Measurements from ENCODE around the gene CDK2.
A peak's percentile ranks its signal among the peaks of the same experiment; 100 is the strongest.

The CDK2 gene

GRCh38 chr12:55955344-55955743, 11.3 kb upstream of the CDK2 start:
- no peak overlapping the region for H3K4me3 Mint-ChIP-seq
- no peak for DNase-seq
- H3K27me3 Mint-ChIP-seq: peaks cover 3% of the 10 kb centered on the region
- peaks cover 50% of the 10 kb centered on the region for H3K36me3 Mint-ChIP-seq
- peak overlapping the region; percentile 67 for H3K27ac Mint-ChIP-seq
- CTCF ChIA-PET: interaction anchor here (0.9 to 1.8 kb wide), 3 partner anchors 21 to 217 kb away, joined by 3 to 6 read pairs (median 4); no protein-coding TSS in a partner anchor
- peaks cover 15% of the 10 kb centered on the region for H3K4me1 Mint-ChIP-seq
- no peaks in the 10 kb centered on the region for H3K9me3 Mint-ChIP-seq

- peaks cover 3% of the 10 kb centered on the region for H3K27me3 Mint-ChIP-seq
These were observed 10.7 kb upstream of the CDK2 start for GRCh38 chr12:55955800-55956508.

GRCh38 chr12:55957106-55957859, 9.3 kb upstream of the CDK2 start:
- H3K4me1 Mint-ChIP-seq: peaks cover 6% of the 10 kb centered on the region

More at GRCh38 chr12:55955800-55956508, 10.7 kb upstream of the CDK2 start:
- H3K4me3 Mint-ChIP-seq: no peak overlapping the region
- peak; percentile 72 for DNase-seq
- H3K36me3 Mint-ChIP-seq: peaks cover 48% of the 10 kb centered on the region
- CTCF ChIA-PET: interaction anchor here (0.9 to 1.8 kb wide), 3 partner anchors 21 to 218 kb away, joined by 3 to 6 read pairs (median 4); no protein-coding TSS in a partner anchor
- H3K4me1 Mint-ChIP-seq: peaks cover 15% of the 10 kb centered on the region
- H3K9me3 Mint-ChIP-seq: no peaks in the 10 kb centered on the region
- H3K27ac Mint-ChIP-seq: peak overlapping the region; percentile 67

DNA sequence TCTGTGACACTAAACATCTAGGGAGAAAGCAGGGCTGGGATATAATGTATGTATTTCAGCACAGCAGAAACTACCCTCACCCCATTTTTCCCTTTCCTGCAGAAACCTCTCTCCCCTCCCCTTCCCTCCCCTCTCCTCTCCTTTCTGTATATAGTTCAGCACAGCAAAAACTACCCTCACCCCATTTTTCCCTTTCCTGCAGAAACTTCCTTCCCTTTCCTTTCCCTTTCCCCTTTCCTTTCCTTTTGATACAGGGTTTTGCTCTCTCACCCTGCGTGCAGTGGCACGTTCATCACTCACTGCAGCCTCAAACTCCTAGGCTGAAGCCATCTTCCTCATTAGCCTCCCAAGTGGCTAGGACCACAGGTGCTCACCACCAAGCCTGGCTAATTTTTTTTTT, 2.9 kb upstream of the CDK2 start:
- Mint-ChIP-seq H3K4me1 (peaks cover 37% of the 10 kb centered on the region), H3K27ac (no peak overlapping the region), H3K9me3 (no peaks in the 10 kb centered on the region), H3K27me3 (peaks cover 4% of the 10 kb centered on the region), H3K4me3 (no peak overlapping the region), H3K36me3 (peaks cover 10% of the 10 kb centered on the region)
- CTCF ChIA-PET: no interaction called here
- DNase-seq: no peak

More at GRCh38 chr12:55957106-55957859, 9.3 kb upstream of the CDK2 start:
- Mint-ChIP-seq H3K9me3 (no peaks in the 10 kb centered on the region), H3K27ac (peak overlapping the region; percentile 31), H3K36me3 (peaks cover 35% of the 10 kb centered on the region), H3K4me3 (no peak overlapping the region), H3K27me3 (peaks cover 3% of the 10 kb centered on the region)
- DNase-seq: no peak
- CTCF ChIA-PET: no interaction called here

GRCh38 chr12:55965240-55965639, 1.4 kb upstream of the CDK2 start:
- Mint-ChIP-seq H3K36me3 (peaks cover 12% of the 10 kb centered on the region), H3K4me3 (peak overlapping the region; percentile 92), H3K27ac (no peak overlapping the region), H3K4me1 (peaks cover 43% of the 10 kb centered on the region), H3K27me3 (peaks cover 4% of the 10 kb centered on the region), H3K9me3 (no peaks in the 10 kb centered on the region)
- no peak for DNase-seq
- CTCF ChIA-PET: no interaction called here

DNA sequence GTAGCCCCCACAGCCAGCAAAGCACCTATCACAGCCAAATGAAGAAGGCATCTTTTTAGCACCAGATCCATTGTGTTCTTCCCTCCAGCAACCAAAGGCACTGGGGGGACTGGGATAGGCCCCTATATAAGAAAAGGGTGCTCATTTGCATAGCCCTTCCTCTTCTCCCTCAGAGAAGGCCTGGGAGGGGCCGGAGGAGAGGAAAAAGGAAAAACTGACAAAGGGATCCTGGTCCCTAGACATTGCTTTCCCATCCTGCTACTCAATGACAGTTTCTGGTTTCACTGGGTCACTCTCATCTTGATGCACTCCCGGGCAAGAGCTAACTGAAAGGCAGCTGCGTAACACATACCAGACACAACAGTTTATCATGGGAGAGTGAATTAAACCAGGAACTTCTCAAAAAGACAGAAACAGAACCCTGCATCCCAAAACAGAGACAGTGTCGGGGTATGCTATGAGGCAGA, 656 bp upstream of the CDK2 start, which contains the start of gene PMEL:
TSS of gene PMEL (minus strand) at position 102 of the 467 bp plus-strand sequence. CDS start at position 71, 31 bp downstream.
- peaks cover 4% of the 10 kb centered on the region for H3K27me3 Mint-ChIP-seq
- peaks cover 46% of the 10 kb centered on the region for H3K4me1 Mint-ChIP-seq
- H3K9me3 Mint-ChIP-seq: no peaks in the 10 kb centered on the region
- DNase-seq: no peak
- peak within 1 kb of the TSS; percentile 92 for H3K4me3 Mint-ChIP-seq
- CTCF ChIA-PET: no interaction called here
- peak within 1 kb of the TSS; percentile 83 for H3K27ac Mint-ChIP-seq
- H3K36me3 Mint-ChIP-seq: peaks cover 16% of the 10 kb centered on the region

DNA sequence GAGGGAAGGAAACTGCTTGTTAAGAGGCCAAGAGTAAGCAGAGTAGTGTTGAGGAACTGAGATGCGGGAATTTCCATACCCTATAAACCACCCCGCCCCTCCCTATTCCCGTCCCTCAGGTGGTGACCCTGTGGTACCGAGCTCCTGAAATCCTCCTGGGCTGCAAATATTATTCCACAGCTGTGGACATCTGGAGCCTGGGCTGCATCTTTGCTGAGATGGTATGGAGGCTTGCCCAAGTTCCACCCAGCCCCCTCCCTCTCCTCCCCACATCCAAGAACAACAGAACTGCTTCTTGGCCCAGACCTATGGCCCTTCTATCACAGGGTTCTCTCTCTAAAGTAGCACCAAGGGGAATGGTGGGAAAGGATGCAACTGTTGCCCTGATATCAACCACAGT, 2.7 kb downstream of the CDK2 start:
- CTCF ChIA-PET: interaction anchor here (0.9 to 1.2 kb wide), 3 partner anchors 11 to 71 kb away, joined by 3 read pairs; no protein-coding TSS in a partner anchor
- Mint-ChIP-seq H3K27me3 (no peaks in the 10 kb centered on the region), H3K36me3 (peaks cover 22% of the 10 kb centered on the region), H3K4me3 (no peak overlapping the region), H3K4me1 (peaks cover 52% of the 10 kb centered on the region), H3K27ac (no peak overlapping the region), H3K9me3 (no peaks in the 10 kb centered on the region)
- DNase-seq: no peak

GRCh38 chr12:55970775-55971174, 4.1 kb downstream of the CDK2 start:
- CTCF ChIA-PET: interaction anchor here (1.2 kb wide), 1 partner anchor 30 kb away, joined by 3 read pairs; no protein-coding TSS in a partner anchor
- Mint-ChIP-seq H3K4me1 (peaks cover 45% of the 10 kb centered on the region), H3K27me3 (no peaks in the 10 kb centered on the region), H3K36me3 (peaks cover 25% of the 10 kb centered on the region), H3K9me3 (no peaks in the 10 kb centered on the region), H3K27ac (no peak overlapping the region), H3K4me3 (no peak overlapping the region)
- no peak for DNase-seq

- Mint-ChIP-seq H3K4me3 (no peak overlapping the region), H3K9me3 (no peaks in the 10 kb centered on the region), H3K27me3 (no peaks in the 10 kb centered on the region), H3K4me1 (peaks cover 38% of the 10 kb centered on the region), H3K27ac (peak overlapping the region; percentile 26), H3K36me3 (peaks cover 28% of the 10 kb centered on the region)
- DNase-seq: no peak
- CTCF ChIA-PET: no interaction called here
These were observed 5.4 kb downstream of the CDK2 start for GRCh38 chr12:55972042-55972441.

DNA sequence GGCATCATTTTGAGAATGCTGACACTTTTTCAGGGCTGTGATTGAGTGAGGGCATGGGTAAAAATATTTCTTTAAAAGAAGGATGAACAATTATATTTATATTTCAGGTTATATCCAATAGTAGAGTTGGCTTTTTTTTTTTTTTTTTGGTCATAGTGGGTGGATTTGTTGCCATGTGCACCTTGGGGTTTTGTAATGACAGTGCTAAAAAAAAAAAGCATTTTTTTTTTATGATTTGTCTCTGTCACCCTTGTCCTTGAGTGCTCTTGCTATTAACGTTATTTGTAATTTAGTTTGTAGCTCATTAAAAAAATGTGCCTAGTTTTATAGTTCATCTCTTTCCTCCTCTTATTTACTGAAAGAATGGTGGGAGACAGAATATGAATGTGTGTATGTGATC, 5.8 kb downstream of the CDK2 start:
- no peak for DNase-seq
- CTCF ChIA-PET: no interaction called here
- Mint-ChIP-seq H3K36me3 (peaks cover 28% of the 10 kb centered on the region), H3K4me1 (peaks cover 36% of the 10 kb centered on the region), H3K27me3 (no peaks in the 10 kb centered on the region), H3K9me3 (no peaks in the 10 kb centered on the region), H3K4me3 (no peak overlapping the region), H3K27ac (peak overlapping the region; percentile 26)

GRCh38 chr12:55972911-55973598, 6.4 kb downstream of the CDK2 start:
- H3K4me1 Mint-ChIP-seq: peaks cover 34% of the 10 kb centered on the region
- H3K27me3 Mint-ChIP-seq: no peaks in the 10 kb centered on the region
- H3K27ac Mint-ChIP-seq: no peak overlapping the region
- DNase-seq: no peak
- H3K4me3 Mint-ChIP-seq: no peak overlapping the region
- peaks cover 30% of the 10 kb centered on the region for H3K36me3 Mint-ChIP-seq
- CTCF ChIA-PET: interaction anchor here (0.9 to 2.0 kb wide), 6 partner anchors 11 to 234 kb away, joined by 3 to 8 read pairs (median 4); partner anchors contain the start of genes DGKA, ORMDL2 and SARNP
- no peaks in the 10 kb centered on the region for H3K9me3 Mint-ChIP-seq

DNA sequence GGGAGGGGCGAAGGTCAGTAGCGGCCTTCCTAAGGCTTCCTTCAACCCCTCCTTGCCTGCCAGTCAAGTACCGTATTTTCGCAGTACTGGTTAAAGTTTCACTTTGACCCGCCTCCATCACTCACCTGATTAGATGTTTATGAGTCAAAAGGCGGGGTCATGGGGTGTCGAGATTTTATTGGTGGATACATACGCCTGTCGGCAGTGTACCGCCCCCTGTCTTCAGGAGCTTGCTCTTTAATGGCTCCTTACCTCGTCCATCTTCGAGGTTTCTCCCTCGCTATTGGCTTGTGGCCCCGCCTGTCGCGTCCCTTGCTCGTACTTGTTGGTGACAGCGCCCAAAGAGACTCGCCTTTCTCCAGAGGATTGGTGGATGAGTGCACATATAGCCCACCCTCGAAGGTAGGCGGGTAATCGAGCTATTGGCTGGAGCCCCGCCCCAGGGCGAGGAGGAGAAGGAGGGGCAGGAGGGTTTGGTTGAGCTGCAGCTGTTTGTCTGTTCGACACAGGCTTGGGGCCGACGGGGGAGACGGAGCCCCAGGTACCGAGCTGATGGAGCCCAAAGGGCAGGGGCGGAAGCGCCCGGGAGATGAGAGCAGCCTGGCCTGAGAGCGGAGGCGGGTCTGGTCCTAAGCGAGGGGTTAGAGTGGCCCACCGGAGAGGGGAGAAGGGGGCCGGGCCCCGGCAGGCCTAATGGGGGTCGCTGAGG, 7.1 kb downstream of the CDK2 start, which contains the start of gene RAB5B:
TSS of gene RAB5B (plus strand) at position 480 of the 709 bp plus-strand sequence. CDS start 12,883 bp downstream, outside the sequence.
- no peak within 1 kb of the TSS for H3K4me3 Mint-ChIP-seq
- H3K9me3 Mint-ChIP-seq: no peaks in the 10 kb centered on the region
- H3K27ac Mint-ChIP-seq: no peak within 1 kb of the TSS
- H3K27me3 Mint-ChIP-seq: no peaks in the 10 kb centered on the region
- H3K4me1 Mint-ChIP-seq: peaks cover 27% of the 10 kb centered on the region
- DNase-seq: peak; percentile 99
- CTCF ChIA-PET: interaction anchor here (0.8 to 2.0 kb wide), 9 partner anchors 11 to 235 kb away, joined by 3 to 14 read pairs (median 4); partner anchors contain the start of genes DGKA, ORMDL2, SARNP and SUOX
- H3K36me3 Mint-ChIP-seq: peaks cover 25% of the 10 kb centered on the region

DNA sequence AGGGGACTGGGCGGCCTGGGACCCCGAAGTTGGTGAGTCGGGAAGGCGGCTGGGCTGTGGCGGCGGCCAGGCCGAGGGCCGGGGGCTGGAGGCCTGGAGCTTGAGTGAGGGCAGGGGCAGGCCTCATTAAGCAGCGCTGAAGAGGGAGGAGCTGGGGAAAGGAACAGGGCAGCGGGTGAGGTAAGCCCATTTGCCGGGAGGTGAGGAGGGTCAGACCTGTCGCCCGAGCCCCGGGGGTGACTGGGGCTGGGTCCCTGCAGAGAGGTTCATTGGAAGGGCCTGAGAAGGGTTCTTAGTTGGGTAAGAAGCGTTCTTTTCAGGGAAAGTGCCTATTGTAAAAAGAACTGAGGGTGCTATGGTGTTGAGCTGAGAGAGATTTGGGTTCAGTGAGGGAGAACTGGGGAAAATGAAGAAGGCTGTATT, 7.7 kb downstream of the CDK2 start:
- Mint-ChIP-seq H3K36me3 (peaks cover 26% of the 10 kb centered on the region), H3K9me3 (no peaks in the 10 kb centered on the region), H3K4me3 (no peak overlapping the region), H3K27ac (no peak overlapping the region), H3K27me3 (no peaks in the 10 kb centered on the region), H3K4me1 (peaks cover 27% of the 10 kb centered on the region)
- CTCF ChIA-PET: interaction anchor here (0.8 to 2.0 kb wide), 8 partner anchors 10 to 236 kb away, joined by 3 to 14 read pairs (median 4); partner anchors contain the start of genes SUOX and ZC3H10
- peak; percentile 67 for DNase-seq

Data from activated naive CD4-positive, alpha-beta T cell treated with anti-CD3 and anti-CD28 coated beads, Interleukin-2, amount 10 ng/mL, durations not matched to agents 7 days and 5 days (primary cell).